H9 (cell line): Measurements from ENCODE around the gene MAP7D3. TPM values are rescaled to one million over a fixed set of nuclear protein-coding genes. Genes with fewer than 3 reads are reported as not detected.

Experiments
- DNase-seq: peaks from one replicate; pipeline ENCODE4 v3.0.0-alpha.2; 2017
- H2AFZ ChIP-seq: one replicate; pipeline ENCODE4 v1.6.1; 2013; ENCODE audit warnings: mild to moderate bottlenecking, low read length, control low read depth, moderate library complexity
- H2AK5ac ChIP-seq: 2 replicates; pipeline ENCODE4 v1.6.1; 2013; ENCODE audit warnings: low read length, control low read depth, mixed read lengths; ENCODE audit not compliant: insufficient read length
- H2BK120ac ChIP-seq: one replicate; pipeline ENCODE4 v1.6.1; 2013; ENCODE audit warnings: low read depth, mild to moderate bottlenecking, low read length, control low read depth, inconsistent platforms; ENCODE audit not compliant: poor library complexity, severe bottlenecking
- H2BK12ac ChIP-seq: 2 replicates; pipeline ENCODE4 v1.6.1; 2013; ENCODE audit warnings: low read length, control low read depth, mixed read lengths, low read depth; ENCODE audit not compliant: insufficient read length
- H2BK15ac ChIP-seq: 2 replicates; pipeline ENCODE4 v1.6.1; 2013; ENCODE audit warnings: low read depth, low read length, control low read depth
- H2BK20ac ChIP-seq: one replicate; pipeline ENCODE4 v1.6.1; 2013; ENCODE audit warnings: low read depth, mild to moderate bottlenecking, low read length, control low read depth, inconsistent platforms; ENCODE audit not compliant: poor library complexity, severe bottlenecking
- H2BK5ac ChIP-seq: 2 replicates; pipeline ENCODE4 v1.6.1; 2013; ENCODE audit warnings: low read length, control low read depth, mixed read lengths; ENCODE audit not compliant: insufficient read length
- H3K14ac ChIP-seq: 2 replicates; pipeline ENCODE4 v1.6.1; 2013; ENCODE audit warnings: low read length, control low read depth; ENCODE audit not compliant: insufficient read depth
- H3K18ac ChIP-seq: 2 replicates; pipeline ENCODE4 v1.6.1; 2013; ENCODE audit warnings: low read depth, mild to moderate bottlenecking, mixed read lengths, low read length, control low read depth; ENCODE audit not compliant: insufficient read length
- H3K23ac ChIP-seq: 2 replicates; pipeline ENCODE4 v1.6.1; 2013; ENCODE audit warnings: low read length, control low read depth, mixed read lengths, low read depth; ENCODE audit not compliant: insufficient read length
- H3K23me2 ChIP-seq: 2 replicates; pipeline ENCODE4 v1.6.1; 2013; ENCODE audit warnings: low read depth, mild to moderate bottlenecking, mixed read lengths, low read length, control low read depth; ENCODE audit not compliant: insufficient read length, poor library complexity, severe bottlenecking
- H3K27ac ChIP-seq: 2 replicates; pipeline ENCODE4 v1.5.1; 2013; ENCODE audit warnings: low read length, control low read depth, mixed read lengths, low read depth; ENCODE audit not compliant: insufficient read length
- H3K27me3 ChIP-seq: 2 replicates; pipeline ENCODE4 v1.6.1; 2013; ENCODE audit warnings: low read length, control low read depth, inconsistent platforms; ENCODE audit not compliant: insufficient read depth
- H3K4ac ChIP-seq: 2 replicates; pipeline ENCODE4 v1.6.1; 2013; ENCODE audit warnings: low read depth, mild to moderate bottlenecking, control low read depth, inconsistent platforms, low read length, moderate library complexity
- H3K4me1 ChIP-seq: 2 replicates; pipeline ENCODE4 v1.6.1; 2013; ENCODE audit warnings: low read length, control low read depth, inconsistent platforms; ENCODE audit not compliant: insufficient read depth
- H3K4me2 ChIP-seq: 2 replicates; pipeline ENCODE4 v1.6.1; 2013; ENCODE audit warnings: low read length, control low read depth, mixed read lengths; ENCODE audit not compliant: insufficient read length, insufficient read depth
- H3K56ac ChIP-seq: 2 replicates; pipeline ENCODE4 v1.6.1; 2013; ENCODE audit warnings: low read depth, mild to moderate bottlenecking, mixed read lengths, low read length, control low read depth; ENCODE audit not compliant: insufficient read length
- H3K79me1 ChIP-seq: 2 replicates; pipeline ENCODE4 v1.6.1; 2013; ENCODE audit warnings: low read depth, mild to moderate bottlenecking, moderate library complexity, low read length, control low read depth, inconsistent platforms; ENCODE audit not compliant: insufficient read depth, poor library complexity, severe bottlenecking
- H3K79me2 ChIP-seq: 2 replicates; pipeline ENCODE4 v1.6.1; 2013; ENCODE audit warnings: low read length, control low read depth, inconsistent platforms; ENCODE audit not compliant: insufficient read depth
- H3K9ac ChIP-seq: 2 replicates; pipeline ENCODE4 v1.6.1; 2013; ENCODE audit warnings: low read length, control low read depth, mixed read lengths; ENCODE audit not compliant: insufficient read length; ENCODE audit errors: extremely low read depth
- H3K9me3 ChIP-seq: one replicate; pipeline ENCODE4 v1.6.1; 2013; ENCODE audit warnings: low read depth, low read length, inconsistent platforms; ENCODE audit not compliant: control insufficient read depth
- H3T11ph ChIP-seq: one replicate; pipeline ENCODE4 v1.6.1; 2013; ENCODE audit warnings: mild to moderate bottlenecking, low read length, control low read depth, inconsistent platforms
- H4K20me1 ChIP-seq: one replicate; pipeline ENCODE4 v1.6.1; 2013; ENCODE audit not compliant: control insufficient read depth, insufficient read length, insufficient read depth
- H4K5ac ChIP-seq: 2 replicates; pipeline ENCODE4 v1.6.1; 2013; ENCODE audit warnings: low read depth, mild to moderate bottlenecking, mixed read lengths, low read length, control low read depth; ENCODE audit not compliant: insufficient read length
- H4K8ac ChIP-seq: replicated peaks from 2 replicates; pipeline ENCODE4 v1.6.1; 2013; ENCODE audit warnings: low read length, control low read depth, mixed read lengths, low read depth; ENCODE audit not compliant: insufficient read length
- H4K91ac ChIP-seq: 2 replicates; pipeline ENCODE4 v1.6.1; 2013; ENCODE audit warnings: low read depth, mild to moderate bottlenecking, moderate library complexity, mixed read lengths, low read length, control low read depth; ENCODE audit not compliant: insufficient read length
- H3K27ac Mint-ChIP-seq, 3 experiments: 2 replicates in 2 of 3; 3 replicates in 1 of 3; pipeline ENCODE4 v1.8.0; 2020 to 2021; ENCODE audit warnings: mixed read lengths in 3 of 3, mild to moderate bottlenecking in 1 of 3, moderate library complexity in 1 of 3
- H3K27me3 Mint-ChIP-seq: 2 replicates; pipeline ENCODE4 v1.8.0; 2021; ENCODE audit warnings: low read depth, mild to moderate bottlenecking, moderate library complexity, mixed read lengths
- H3K36me3 Mint-ChIP-seq, 3 experiments: 2 replicates in 2 of 3; 3 replicates in 1 of 3; pipeline ENCODE4 v1.8.0; 2020 to 2021; ENCODE audit warnings: low read depth in 3 of 3, mixed read lengths in 3 of 3; ENCODE audit not compliant: insufficient read depth in 1 of 3
- H3K4me1 Mint-ChIP-seq, 2 experiments: 2 replicates each; pipeline ENCODE4 v1.8.0; 2020; ENCODE audit warnings: mixed read lengths in 2 of 2
- H3K4me3 Mint-ChIP-seq, 2 experiments: 2 replicates in 1 of 2; 3 replicates in 1 of 2; pipeline ENCODE4 v1.8.0; 2020 to 2021; ENCODE audit warnings: mild to moderate bottlenecking in 2 of 2, mixed read lengths in 2 of 2, moderate library complexity in 1 of 2
- H3K9me3 Mint-ChIP-seq, 2 experiments: 2 replicates in 1 of 2; 3 replicates in 1 of 2; pipeline ENCODE4 v1.8.0; 2020; ENCODE audit warnings: mild to moderate bottlenecking in 2 of 2, mixed read lengths in 2 of 2, moderate library complexity in 1 of 2
- CTCF ChIP-seq: fragments of 200-600 bp; sonication (generic); conservative IDR thresholded peaks from 3 replicates; pipeline ENCODE4 v1.8.0; 2021; ENCODE audit warnings: antibody characterized with exemption, mild to moderate bottlenecking
- WGBS: extraction: QIAGEN DNeasy Blood & Tissue Kit; methylation state at CpG from one replicate; pipeline ENCODE4 v1.1.7; 2013; ENCODE audit warnings: missing lambda C conversion rate, low lambda C conversion rate, mixed read lengths; ENCODE audit not compliant: insufficient read length; ENCODE audit errors: extremely low coverage; 5-methylcytosine and 5-hydroxymethylcytosine counted together
- total RNA-seq: library from RNA; stranded (reverse); gene quantifications from 2 replicates; pipeline ENCODE4 v1.2.1, GENCODE V29; 2021

MAP7D3 gene
- total RNA-seq, 1 experiment from 2014 or later, result 15.2 TPM

- Histone ChIP-seq H2AK5ac (no peak overlapping the region), H3K18ac (no peak overlapping the region), H3K14ac (no peak overlapping the region), H3T11ph (no peak overlapping the region), H4K5ac (no peak overlapping the region), H3K23me2 (no peaks in the 10 kb centered on the region), H2BK12ac (no peak overlapping the region), H3K56ac (no peak overlapping the region), H2BK120ac (no peak overlapping the region), H4K91ac (no peak overlapping the region), H4K8ac (no peak overlapping the region), H3K27me3 (no peaks in the 10 kb centered on the region), H3K27ac (no peak overlapping the region), H3K79me1 (no peaks in the 10 kb centered on the region), H3K4me1 (no peaks in the 10 kb centered on the region), H4K20me1 (no peaks in the 10 kb centered on the region), H3K9me3 (peaks cover 50% of the 10 kb centered on the region), H2BK20ac (no peak overlapping the region), H3K79me2 (no peaks in the 10 kb centered on the region), H2AFZ (no peak overlapping the region), H3K23ac (no peak overlapping the region), H2BK5ac (no peak overlapping the region), H2BK15ac (no peak overlapping the region), H3K4me2 (no peak overlapping the region), H3K4ac (no peak overlapping the region), H3K9ac (no peak overlapping the region)
- peaks cover 64 to 78% of the 10 kb centered on the region in 2 experiments for H3K9me3 Mint-ChIP-seq
- H3K27ac Mint-ChIP-seq, result no peak overlapping the region
- H3K27me3 Mint-ChIP-seq, result no peaks in the 10 kb centered on the region; the same call in 1 of the 2 replicates
- H3K4me3 Mint-ChIP-seq, result no peak overlapping the region
- no peak for DNase-seq
- H3K36me3 Mint-ChIP-seq, result no peaks in the 10 kb centered on the region; a peak in 2 of 7 replicates
- peaks cover 7 to 20% of the 10 kb centered on the region in 2 experiments for H3K4me1 Mint-ChIP-seq
- no CpG with 5 or more reads among the region's 4 CpGs for WGBS
- no peak for TF ChIP-seq CTCF
These were observed 8.3 kb upstream of the MAP7D3 start for GRCh38 chrX:136259543-136259942.
